CD14-positive monocyte (primary cell): Measurements from ENCODE around the gene REPIN1. TPM values are rescaled to one million over a fixed set of nuclear protein-coding genes. Genes with fewer than 3 reads are reported as not detected.

Experiments used
- DNase-seq, 3 donors: peaks; one replicate each; pipeline ENCODE4 v3.0.0-alpha.2; 2011 to 2022
- H2AFZ ChIP-seq: 2 replicates; pipeline ENCODE4 v1.6.0; 2012; ENCODE audit warnings: mild to moderate bottlenecking, low read depth, low read length, inconsistent platforms; ENCODE audit not compliant: insufficient read depth, poor library complexity, severe bottlenecking
- H3K27ac ChIP-seq, 2 donors: 1 replicate in 1 of 2; 2 replicates in 1 of 2; pipeline ENCODE4 v1.5.1; 2012 to 2013; ENCODE audit warnings: low read length in 2 of 2, control low read depth in 1 of 2, inconsistent platforms in 1 of 2, low read depth in 1 of 2, mild to moderate bottlenecking in 1 of 2
- H3K27me3 ChIP-seq, 2 donors: one replicate each; pipeline versions ENCODE4 v1.6.0 to v1.6.1; 2011 to 2013; ENCODE audit warnings: low read length in 2 of 2; ENCODE audit not compliant: control insufficient read depth in 2 of 2, insufficient read depth in 2 of 2
- H3K36me3 ChIP-seq, 2 donors: replicated peaks in 1 of 2; 1 replicate in 1 of 2; 2 replicates in 1 of 2; pipeline versions ENCODE4 v1.5.1 to v1.6.1; 2012 to 2013; ENCODE audit warnings: low read length in 2 of 2, control low read depth in 1 of 2, inconsistent platforms in 1 of 2, mild to moderate bottlenecking in 1 of 2; ENCODE audit not compliant: insufficient read depth in 2 of 2, control insufficient read depth in 1 of 2
- H3K4me1 ChIP-seq, 2 donors: 1 replicate in 1 of 2; 2 replicates in 1 of 2; pipeline versions ENCODE4 v1.5.1 to v1.6.1; 2012 to 2013; ENCODE audit warnings: low read length in 2 of 2, control low read depth in 1 of 2, inconsistent platforms in 1 of 2, mild to moderate bottlenecking in 1 of 2, moderate library complexity in 1 of 2; ENCODE audit not compliant: insufficient read depth in 2 of 2, control insufficient read depth in 1 of 2
- H3K4me2 ChIP-seq: replicated peaks from 2 replicates; pipeline ENCODE3; 2012; ENCODE audit warnings: low read length, moderate library complexity, mild to moderate bottlenecking; ENCODE audit not compliant: poor library complexity, severe bottlenecking; ENCODE audit errors: extremely low read depth
- H3K4me3 ChIP-seq, 3 experiments: fragments of 200-600 bp in 1 of 3; sonication (generic) in 1 of 3; replicated peaks in 1 of 3; 1 replicate in 2 of 3; 2 replicates in 1 of 3; pipeline ENCODE4 v1.5.1; 2011 to 2013; ENCODE audit warnings: low read length in 3 of 3, mild to moderate bottlenecking in 3 of 3, control low read depth in 2 of 3, low read depth in 2 of 3, inconsistent platforms in 1 of 3, moderate library complexity in 1 of 3
- H3K79me2 ChIP-seq: 2 replicates; pipeline ENCODE4 v1.6.0; 2012; ENCODE audit warnings: mild to moderate bottlenecking, control low read depth, inconsistent platforms, low read length, moderate library complexity; ENCODE audit not compliant: insufficient read depth
- H3K9ac ChIP-seq: 2 replicates; pipeline ENCODE4 v1.6.0; 2017; ENCODE audit warnings: low read length, mild to moderate bottlenecking; ENCODE audit not compliant: insufficient read depth, poor library complexity, severe bottlenecking
- H3K9me3 ChIP-seq, 2 donors: replicated peaks in 1 of 2; 1 replicate in 1 of 2; 2 replicates in 1 of 2; pipeline versions ENCODE4 v1.5.1 to v1.6.1; 2012 to 2013; ENCODE audit warnings: low read length in 2 of 2, control low read depth in 1 of 2; ENCODE audit not compliant: control insufficient read depth in 1 of 2, insufficient read depth in 1 of 2
- H4K20me1 ChIP-seq: 2 replicates; pipeline ENCODE4 v1.6.0; 2012; ENCODE audit warnings: mild to moderate bottlenecking, low read length, control low read depth, moderate library complexity; ENCODE audit not compliant: insufficient read depth
- H3K27ac Mint-ChIP-seq, 7 donors: one replicate each; pipeline ENCODE4 v1.8.0; 2020; ENCODE audit warnings: mild to moderate bottlenecking in 7 of 7, mixed read lengths in 7 of 7, moderate library complexity in 6 of 7, inconsistent platforms in 2 of 7
- H3K27me3 Mint-ChIP-seq, 3 donors: one replicate each; pipeline ENCODE4 v1.8.0; 2021 to 2022; ENCODE audit warnings: low read depth in 3 of 3, mild to moderate bottlenecking in 3 of 3, mixed read lengths in 3 of 3, moderate library complexity in 3 of 3, inconsistent platforms in 1 of 3
- H3K36me3 Mint-ChIP-seq, 2 donors: one replicate each; pipeline ENCODE4 v1.8.0; 2020; ENCODE audit warnings: mixed read lengths in 2 of 2, inconsistent platforms in 1 of 2, mild to moderate bottlenecking in 1 of 2
- H3K4me1 Mint-ChIP-seq: one replicate; pipeline ENCODE4 v1.8.0; 2020; ENCODE audit warnings: mild to moderate bottlenecking, mixed read lengths
- H3K4me3 Mint-ChIP-seq, 2 donors: one replicate each; pipeline ENCODE4 v1.8.0; 2020; ENCODE audit warnings: mild to moderate bottlenecking in 2 of 2, mixed read lengths in 2 of 2, moderate library complexity in 1 of 2
- H3K9me3 Mint-ChIP-seq, 7 donors: one replicate each; pipeline ENCODE4 v1.8.0; 2020 to 2022; ENCODE audit warnings: mixed read lengths in 7 of 7, mild to moderate bottlenecking in 6 of 7, moderate library complexity in 6 of 7, inconsistent platforms in 2 of 7
- WGBS: methylation state at CpG from one replicate; pipeline ENCODE4 v1.1.5; 2013; ENCODE audit warnings: missing lambda C conversion rate; ENCODE audit not compliant: insufficient coverage; 5-methylcytosine and 5-hydroxymethylcytosine counted together
- intact Hi-C, 2 donors: fragments of 100-400 bp; cut with micrococcal nuclease; formaldehyde crosslinking; loops; one replicate each; pipeline versions ENCODE4 v1.15.0 to v1.15.1; 2023
- polyA plus RNA-seq, 3 donors: library from polyadenylated mRNA; depleted of rRNA in 1 of 3; unstranded in 2 of 3; stranded (reverse) in 1 of 3; fragments of 300-500 nt in 2 of 3; fragments of >200 nt in 1 of 3; fragmentation: Illumina TruSeq in 2 of 3; gene quantifications; 1 replicate in 2 of 3; 2 replicates in 1 of 3; pipeline ENCODE4 v1.2.3, GENCODE V29; 2012 to 2021
- TF ChIP-seq, protein P1 (sequence below): fragments of 200-600 bp; IDR thresholded peaks from one replicate; pipeline ENCODE4 v1.8.0; 2022; ENCODE audit warnings: antibody characterized with exemption, mild to moderate bottlenecking

REPIN1 gene
- polyA plus RNA-seq, 3 donors = 32.7 to 42.9 (median 39.0) TPM

DNA sequence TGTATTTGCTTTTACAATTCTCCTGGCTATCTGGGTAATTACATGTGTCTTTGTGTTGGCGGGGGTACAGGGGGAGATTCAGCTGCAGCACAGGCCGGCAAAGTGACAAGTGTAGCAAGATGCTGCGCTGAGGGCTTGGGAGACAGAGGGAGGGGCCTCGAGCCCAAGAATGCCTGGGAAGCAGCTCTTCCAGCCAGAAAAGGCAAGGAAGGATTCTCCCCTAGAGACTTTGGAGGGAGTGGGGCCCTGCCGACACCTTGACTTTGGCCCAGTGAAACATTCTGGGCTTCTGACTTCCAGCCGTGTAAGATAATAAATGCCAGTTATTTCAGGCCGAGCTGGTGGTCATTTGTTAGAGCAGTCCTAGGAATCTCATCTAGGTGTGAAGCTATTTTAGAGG is 7.2 kb upstream of the REPIN1 start:
- H3K4me3 Mint-ChIP-seq = no peak overlapping the region
- Histone ChIP-seq H3K4me1 (peaks cover 39 to 42% of the 10 kb centered on the region in 2 donors), H4K20me1 (no peaks in the 10 kb centered on the region), H3K27ac (no peak overlapping the region), H3K79me2 (no peaks in the 10 kb centered on the region), H3K9me3 (no peaks in the 10 kb centered on the region), H3K4me3 (no peak overlapping the region), H3K4me2 (no peak overlapping the region), H3K36me3 (no peaks in the 10 kb centered on the region), H3K9ac (no peak overlapping the region), H3K27me3 (no peaks in the 10 kb centered on the region), H2AFZ (no peak overlapping the region)
- 94% methylated on average over 7 of the region's 7 CpGs for WGBS
- no peak for DNase-seq
- peaks cover 1 to 3% (median 3%) of the 10 kb centered on the region in 3 donors for H3K27me3 Mint-ChIP-seq
- H3K27ac Mint-ChIP-seq = no peak overlapping the region
- intact Hi-C loops = loop anchor here in 1 of 2 donors (10.0 kb wide), 1 partner anchor 423 kb away; no protein-coding TSS in a partner anchor
- peaks cover 45% of the 10 kb centered on the region for H3K4me1 Mint-ChIP-seq
- TF ChIP-seq, protein P1, sequence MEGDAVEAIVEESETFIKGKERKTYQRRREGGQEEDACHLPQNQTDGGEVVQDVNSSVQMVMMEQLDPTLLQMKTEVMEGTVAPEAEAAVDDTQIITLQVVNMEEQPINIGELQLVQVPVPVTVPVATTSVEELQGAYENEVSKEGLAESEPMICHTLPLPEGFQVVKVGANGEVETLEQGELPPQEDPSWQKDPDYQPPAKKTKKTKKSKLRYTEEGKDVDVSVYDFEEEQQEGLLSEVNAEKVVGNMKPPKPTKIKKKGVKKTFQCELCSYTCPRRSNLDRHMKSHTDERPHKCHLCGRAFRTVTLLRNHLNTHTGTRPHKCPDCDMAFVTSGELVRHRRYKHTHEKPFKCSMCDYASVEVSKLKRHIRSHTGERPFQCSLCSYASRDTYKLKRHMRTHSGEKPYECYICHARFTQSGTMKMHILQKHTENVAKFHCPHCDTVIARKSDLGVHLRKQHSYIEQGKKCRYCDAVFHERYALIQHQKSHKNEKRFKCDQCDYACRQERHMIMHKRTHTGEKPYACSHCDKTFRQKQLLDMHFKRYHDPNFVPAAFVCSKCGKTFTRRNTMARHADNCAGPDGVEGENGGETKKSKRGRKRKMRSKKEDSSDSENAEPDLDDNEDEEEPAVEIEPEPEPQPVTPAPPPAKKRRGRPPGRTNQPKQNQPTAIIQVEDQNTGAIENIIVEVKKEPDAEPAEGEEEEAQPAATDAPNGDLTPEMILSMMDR = no peak
- no peaks in the 10 kb centered on the region for H3K36me3 Mint-ChIP-seq
- no peaks in the 10 kb centered on the region for H3K9me3 Mint-ChIP-seq

DNA sequence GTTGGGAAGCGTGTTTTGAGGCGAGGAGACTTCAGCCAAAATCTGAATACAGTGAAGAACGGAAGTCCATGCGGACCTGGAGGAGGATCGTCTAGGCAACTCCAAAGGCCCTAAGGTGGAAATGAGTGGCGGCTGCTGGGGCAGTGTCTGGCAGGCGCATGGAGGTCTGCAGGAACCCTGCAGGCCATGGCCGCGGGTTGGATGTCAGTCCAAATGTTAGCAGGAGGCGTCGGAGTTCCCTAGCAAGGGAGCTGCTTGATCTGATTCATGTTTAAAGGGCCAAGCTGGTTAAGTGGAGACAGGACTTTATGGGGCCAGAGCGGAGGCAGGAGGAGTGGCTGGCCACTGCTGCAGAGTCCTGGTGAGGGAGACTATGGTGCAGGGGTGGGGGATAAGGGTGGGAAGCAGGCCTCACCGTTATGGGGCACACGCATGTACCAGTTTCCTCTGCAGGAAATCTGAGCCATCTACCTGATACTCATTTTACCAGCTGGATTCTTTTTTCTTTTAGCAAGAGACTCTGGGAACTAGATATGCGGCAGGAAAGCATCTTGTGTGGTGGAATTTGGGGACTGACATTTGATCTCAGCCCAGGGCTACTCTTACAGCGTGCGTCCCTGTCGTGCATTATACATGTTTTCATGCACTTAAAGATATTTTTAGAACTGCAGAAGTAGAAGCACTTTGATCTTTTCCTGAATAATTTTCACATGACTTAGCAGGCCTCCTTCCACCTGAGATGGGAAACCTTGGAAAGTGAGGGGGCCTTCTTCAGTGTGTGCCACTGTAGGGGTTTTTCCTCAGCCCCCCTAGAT is 6.6 kb upstream of the REPIN1 start:
- H3K36me3 ChIP-seq = no peaks in the 10 kb centered on the region
- no peak overlapping the region for H2AFZ ChIP-seq
- H3K9me3 ChIP-seq = no peaks in the 10 kb centered on the region
- Mint-ChIP-seq H3K27ac (peak overlapping the region in 1 of 7 donors; percentile 56), H3K27me3 (peaks cover 1 to 3% (median 3%) of the 10 kb centered on the region in 3 donors), H3K9me3 (no peaks in the 10 kb centered on the region), H3K36me3 (no peaks in the 10 kb centered on the region), H3K4me1 (peaks cover 46% of the 10 kb centered on the region), H3K4me3 (no peak overlapping the region)
- 92% methylated on average over 12 of the region's 18 CpGs for WGBS
- no peaks in the 10 kb centered on the region for H3K27me3 ChIP-seq
- no peak for DNase-seq
- H3K4me2 ChIP-seq = no peak overlapping the region
- H3K4me3 ChIP-seq = no peak overlapping the region
- no peak overlapping the region for H3K27ac ChIP-seq
- TF ChIP-seq, protein P1 = no peak
- H4K20me1 ChIP-seq = no peaks in the 10 kb centered on the region
- H3K4me1 ChIP-seq = peaks cover 45 to 48% of the 10 kb centered on the region in 2 donors
- H3K9ac ChIP-seq = no peak overlapping the region
- intact Hi-C loops = loop anchor here in 1 of 2 donors (10.0 kb wide), 1 partner anchor 423 kb away; no protein-coding TSS in a partner anchor
- H3K79me2 ChIP-seq = no peaks in the 10 kb centered on the region
